Kidney glomerular epithelial cell (primary cell): ENCODE measurements around the gene FBXL5.

Experiments
- DNase-seq: peaks from one replicate; lab custom pipeline; 2025; lab: John Stamatoyannopoulos, UW

FBXL5 gene

GRCh38 chr4:15655223-15656037, at the start of gene FBXL5:
FBXL5 (minus strand) TSS chr4:15655357; CDS start chr4:15655287, 70 bp downstream.
- DNase-seq = peak; percentile 88

DNA sequence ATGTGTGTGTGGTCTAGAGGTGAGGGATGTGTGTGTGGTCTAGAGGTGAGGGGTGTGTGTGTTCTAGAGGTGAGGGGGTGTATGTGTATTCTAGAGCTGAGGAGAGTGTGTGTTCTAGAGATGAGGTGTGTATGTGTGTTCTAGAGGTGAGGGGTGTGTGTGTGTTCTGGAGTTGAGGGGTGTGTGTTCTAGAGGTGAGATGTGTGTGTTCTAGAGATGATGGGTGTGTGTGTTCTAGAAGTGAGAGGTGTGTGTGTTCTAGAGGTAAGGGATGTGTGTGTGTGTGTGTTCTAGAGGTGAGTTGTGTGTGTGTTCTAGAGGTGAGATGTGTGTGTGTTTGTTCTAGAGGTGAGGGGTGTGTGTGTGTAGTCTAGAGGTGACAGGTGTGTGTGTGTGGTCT, 49.0 kb upstream of the FBXL5 start:
- no peak for DNase-seq

GRCh38 chr4:15703439-15703838, 48.3 kb upstream of the FBXL5 start:
- DNase-seq = no peak

DNA sequence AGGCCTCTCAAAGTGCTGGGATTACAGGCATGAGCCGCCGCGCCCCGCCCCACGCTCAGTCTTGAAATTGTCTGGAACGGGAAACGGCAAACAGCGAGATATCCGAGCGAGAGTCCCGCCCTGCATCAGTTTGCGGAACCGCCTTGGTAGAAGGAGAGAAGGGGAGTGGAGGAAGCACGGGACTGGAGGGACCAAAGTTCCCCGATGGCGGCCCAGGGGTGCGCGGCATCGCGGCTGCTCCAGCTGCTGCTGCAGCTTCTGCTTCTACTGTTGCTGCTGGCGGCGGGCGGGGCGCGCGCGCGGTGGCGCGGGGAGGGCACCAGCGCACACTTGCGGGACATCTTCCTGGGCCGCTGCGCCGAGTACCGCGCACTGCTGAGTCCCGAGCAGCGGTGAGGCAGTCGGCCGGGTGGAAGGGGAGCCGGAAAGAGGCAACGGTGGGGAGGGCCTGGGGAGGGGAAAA, 47.8 kb upstream of the FBXL5 start, which contains the start of gene BST1:
BST1 (plus strand) TSS at position 125 of the 463 bp plus-strand sequence; CDS start at position 205, 80 bp downstream.
- DNase-seq = peak; percentile 27

- DNase-seq = no peak
These were observed 41.7 kb upstream of the FBXL5 start for GRCh38 chr4:15696866-15697265.

- no peak for DNase-seq
These were observed 40.6 kb upstream of the FBXL5 start for GRCh38 chr4:15695729-15696128.

- peak; percentile 97 for DNase-seq
These were observed 40.1 kb upstream of the FBXL5 start for GRCh38 chr4:15695240-15695699.

DNA sequence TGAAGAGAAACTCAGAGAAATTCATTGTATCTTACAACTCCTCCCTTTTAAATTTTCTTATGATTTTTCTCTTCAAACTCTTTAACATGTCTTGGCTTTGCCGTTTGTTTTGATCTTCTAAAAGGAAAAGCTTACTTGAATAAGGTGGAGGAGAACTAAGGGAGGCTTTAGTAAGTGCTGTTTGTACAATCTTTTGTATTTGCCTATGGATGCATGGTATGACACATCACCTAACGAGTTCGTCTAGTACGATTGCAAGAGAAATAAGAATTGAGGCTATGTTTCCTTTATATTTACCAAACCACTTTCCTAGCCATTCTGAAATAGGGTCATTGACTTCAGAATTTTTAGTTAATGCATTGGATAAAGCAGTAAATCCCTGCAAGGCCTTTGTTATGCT, 39.3 kb upstream of the FBXL5 start:
- no peak for DNase-seq

GRCh38 chr4:15692602-15693001, 37.4 kb upstream of the FBXL5 start:
- DNase-seq = no peak

DNA sequence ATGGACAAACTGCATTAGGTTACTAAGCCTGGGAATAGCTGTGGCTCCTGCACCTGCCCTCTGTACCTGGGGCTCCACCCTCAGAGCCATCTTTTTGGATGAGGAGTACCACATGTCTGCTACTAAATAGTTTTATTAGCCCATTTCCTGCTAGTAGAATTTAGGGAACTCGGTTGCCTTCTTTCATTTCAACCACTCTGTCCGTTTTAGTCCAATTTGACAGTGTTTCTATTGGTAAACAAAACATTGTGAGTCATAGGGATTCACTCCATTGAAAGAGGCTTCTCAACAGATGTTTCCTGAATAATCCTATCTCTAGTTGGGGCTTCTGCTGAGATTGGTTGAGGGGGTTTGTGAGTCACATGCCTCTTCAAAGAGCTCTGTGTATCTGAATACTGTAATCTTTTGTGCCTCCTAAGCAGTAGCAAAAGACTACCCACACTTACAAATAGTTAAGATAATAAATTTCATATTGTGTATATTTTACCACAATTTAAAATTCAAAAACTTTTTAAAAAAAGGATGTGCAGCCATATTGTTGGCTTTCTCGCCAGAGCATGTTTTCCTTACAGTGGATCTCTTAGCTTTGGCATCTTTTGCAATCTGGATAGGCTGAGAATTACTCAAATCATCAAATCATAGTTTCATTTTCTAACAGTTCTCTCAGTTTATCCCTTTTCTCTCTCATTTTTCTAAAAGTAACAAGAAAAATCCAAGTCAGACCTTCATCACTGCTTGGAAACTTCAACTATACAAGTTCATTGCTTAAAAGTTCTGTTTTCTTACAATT, 36.4 kb upstream of the FBXL5 start:
- DNase-seq = peak; percentile 44

- peak; percentile 94 for DNase-seq
These were observed 35.1 kb upstream of the FBXL5 start for GRCh38 chr4:15690020-15690809.

- peak; percentile 19 for DNase-seq
These were observed 34.4 kb upstream of the FBXL5 start for GRCh38 chr4:15689540-15689939.

GRCh38 chr4:15688051-15688450, 32.9 kb upstream of the FBXL5 start:
- DNase-seq = no peak

- DNase-seq = no peak
These were observed 29.3 kb upstream of the FBXL5 start for GRCh38 chr4:15684498-15684897.

DNA sequence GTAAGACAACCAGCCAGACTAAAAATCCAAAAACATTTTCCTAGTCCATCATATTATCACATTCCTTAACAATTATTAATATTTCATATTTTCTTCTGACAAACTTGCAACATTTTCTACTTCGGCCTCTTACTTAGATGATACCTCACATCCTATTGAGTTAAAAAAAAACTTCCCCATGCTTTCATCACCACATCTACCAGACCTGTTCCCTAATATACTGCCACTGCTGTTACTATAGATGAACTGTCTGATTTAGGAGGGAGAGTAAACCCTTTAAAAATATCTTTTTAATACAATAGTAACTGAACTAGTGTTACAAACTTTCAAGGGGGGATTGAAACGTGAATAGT, 28.0 kb upstream of the FBXL5 start:
- no peak for DNase-seq

GRCh38 chr4:15682242-15683142, 27.3 kb upstream of the FBXL5 start:
- DNase-seq = peak; percentile 32

DNA sequence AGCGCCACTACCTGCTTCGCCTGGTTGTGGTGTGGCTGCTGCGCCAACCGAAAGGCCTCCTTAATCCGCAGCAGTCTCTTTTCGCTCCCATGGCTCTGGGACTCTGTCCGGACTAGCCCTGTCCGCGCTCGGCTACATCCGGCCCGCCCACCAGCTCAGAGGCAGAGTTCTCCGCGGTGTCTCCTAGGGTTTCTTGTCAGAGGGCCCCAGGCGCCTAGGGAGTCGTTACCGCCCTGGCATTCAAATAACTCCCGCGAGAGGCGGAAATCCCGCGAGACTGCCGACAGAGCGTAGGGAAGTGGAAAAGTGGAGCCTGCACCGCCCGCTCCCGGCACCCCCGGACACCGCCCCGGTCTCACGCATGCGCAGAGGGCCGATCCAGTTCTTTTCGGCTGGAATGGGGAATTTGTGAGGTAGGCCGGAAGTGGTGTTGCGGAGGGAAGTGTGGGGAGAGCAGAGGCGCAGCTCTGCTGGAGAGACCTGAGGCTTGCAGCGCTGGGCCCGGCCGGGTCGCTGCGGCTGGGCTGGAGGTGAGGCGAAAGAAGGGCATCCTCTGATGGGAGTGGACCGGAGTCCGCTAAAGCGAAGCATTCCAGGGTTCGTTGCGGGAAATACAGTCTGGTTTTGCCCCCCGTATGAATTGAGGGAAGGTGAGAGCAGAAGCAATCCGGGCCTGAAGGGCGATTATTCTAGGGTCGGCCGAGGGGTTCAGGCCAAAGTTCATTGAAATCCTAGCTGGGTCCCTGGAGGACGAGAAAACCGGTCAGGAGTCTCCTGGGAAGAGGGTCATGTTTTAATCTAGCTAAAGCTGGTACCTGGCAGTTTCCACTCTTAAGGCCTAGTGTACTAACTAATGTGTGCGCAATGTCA, 26.4 kb upstream of the FBXL5 start, which contains the start of gene FAM200B:
FAM200B (plus strand) TSS at position 456 of the 870 bp plus-strand sequence. CDS start 5,151 bp downstream, outside the sequence.
- peak; percentile 96 for DNase-seq

DNA sequence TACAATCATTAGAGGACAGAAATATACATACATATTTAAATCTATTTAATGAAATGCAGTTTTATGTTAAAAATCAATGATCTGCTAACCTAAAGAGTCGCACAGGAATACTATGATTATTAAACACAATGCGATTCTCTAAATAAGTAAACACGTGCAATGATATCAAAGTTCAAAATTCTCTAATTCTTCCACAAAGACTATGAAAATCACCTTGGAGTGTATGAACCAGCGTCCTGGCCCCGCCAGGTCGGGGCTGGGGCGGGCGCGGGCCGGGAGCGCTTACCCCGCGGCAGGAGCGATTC, 25.9 kb upstream of the FBXL5 start:
- no peak for DNase-seq

DNA sequence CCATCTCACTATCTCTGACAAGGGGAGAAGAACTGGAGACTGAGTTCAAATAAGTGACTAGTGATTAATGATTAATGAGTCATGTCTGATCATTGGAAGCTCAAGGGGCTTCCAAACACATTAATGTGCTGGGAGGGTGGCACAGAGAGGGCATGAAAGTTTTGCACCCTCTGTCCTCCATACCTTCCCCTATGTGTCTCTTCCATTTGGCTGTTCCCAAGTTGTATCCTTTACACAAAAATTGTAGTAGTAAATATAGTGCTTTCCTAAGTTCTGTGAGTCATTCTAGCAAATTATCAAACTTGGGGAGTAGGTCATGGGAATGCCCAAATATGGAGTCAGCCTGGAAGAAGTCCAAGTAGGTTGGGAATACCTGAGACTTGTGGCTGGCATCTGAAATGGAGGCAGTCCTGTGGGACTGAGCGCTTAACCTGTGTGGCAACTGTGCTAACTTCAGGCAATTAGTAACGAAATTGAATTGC, 22.4 kb upstream of the FBXL5 start:
- peak; percentile 98 for DNase-seq

DNA sequence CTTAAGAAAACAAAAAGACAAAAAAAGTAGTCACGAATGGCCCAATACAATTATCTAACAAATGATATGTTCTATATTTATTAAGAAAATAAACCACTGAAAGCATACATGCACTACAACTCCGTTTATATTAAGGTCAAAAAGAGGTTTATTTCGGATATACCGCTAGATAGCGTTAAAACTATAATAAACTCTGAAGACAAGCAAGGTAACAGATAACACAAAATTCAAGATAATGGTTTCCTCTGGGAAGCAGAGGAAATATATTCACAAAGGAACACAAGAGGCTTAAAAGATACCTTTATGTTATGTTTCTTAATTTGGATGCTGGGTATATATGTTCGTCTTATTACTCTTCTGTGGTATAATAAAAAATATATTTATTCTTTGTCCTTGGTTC, 21.7 kb upstream of the FBXL5 start:
- no peak for DNase-seq
